Measurements from ENCODE around the gene UBASH3B. TPM values are rescaled to one million over a fixed set of nuclear protein-coding genes. Genes with fewer than 3 reads are reported as not detected.

Gene UBASH3B
- total RNA-seq, 1 donor, result 23.2 TPM

- no peak overlapping the region for H3K4me3 ChIP-seq (ENCODE audit: low read depth, low read length)
- DNase-seq (ENCODE audit: low read depth), result no peak
- no peak for TF ChIP-seq CTCF (IDR thresholded peaks at IDR 0.05; ENCODE audit: insufficient read depth, low read length)
Measured at GRCh38 chr11:122755941-122756340, 100.4 kb downstream of the UBASH3B start.

GRCh38 chr11:122756417-122756816 is 100.9 kb downstream of the UBASH3B start:
- no peak overlapping the region for H3K4me3 ChIP-seq (ENCODE audit: low read depth, low read length)
- no peak for DNase-seq (ENCODE audit: low read depth)
- TF ChIP-seq CTCF (IDR thresholded peaks at IDR 0.05; ENCODE audit: insufficient read depth, low read length), result no peak

GRCh38 chr11:122757201-122757600 is 101.7 kb downstream of the UBASH3B start:
- no peak for TF ChIP-seq CTCF (IDR thresholded peaks at IDR 0.05; ENCODE audit: insufficient read depth, low read length)
- no peak overlapping the region for H3K4me3 ChIP-seq (ENCODE audit: low read depth, low read length)
- DNase-seq (ENCODE audit: low read depth), result no peak

DNA sequence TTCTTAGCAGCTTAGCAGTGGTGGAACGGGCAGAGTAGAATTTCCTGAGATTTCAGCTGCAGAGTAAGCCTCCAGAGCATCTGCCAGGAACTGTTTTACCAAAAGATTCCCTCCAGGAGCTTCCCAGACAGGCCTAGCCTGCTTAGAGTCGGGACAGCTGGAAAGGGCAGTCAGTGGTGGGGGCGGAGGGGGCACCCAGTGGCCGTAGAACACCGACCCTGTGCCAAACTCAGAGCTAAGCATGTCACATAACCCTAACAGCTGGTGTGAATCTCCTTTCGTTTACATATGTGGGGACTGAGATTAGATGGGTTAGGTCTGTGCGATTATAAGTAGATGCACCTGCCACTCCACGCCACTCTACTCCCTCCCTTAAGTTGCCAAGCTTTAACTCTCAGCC is 102.8 kb downstream of the UBASH3B start:
- TF ChIP-seq CTCF (IDR thresholded peaks at IDR 0.05; ENCODE audit: insufficient read depth, low read length), result no peak
- DNase-seq (ENCODE audit: low read depth), result no peak
- H3K4me3 ChIP-seq (ENCODE audit: low read depth, low read length), result no peak overlapping the region

GRCh38 chr11:122758974-122759373 is 103.5 kb downstream of the UBASH3B start:
- DNase-seq (ENCODE audit: low read depth), result peak; percentile 66
- TF ChIP-seq CTCF (IDR thresholded peaks at IDR 0.05; ENCODE audit: insufficient read depth, low read length), result no peak
- H3K4me3 ChIP-seq (ENCODE audit: low read depth, low read length), result no peak overlapping the region

DNA sequence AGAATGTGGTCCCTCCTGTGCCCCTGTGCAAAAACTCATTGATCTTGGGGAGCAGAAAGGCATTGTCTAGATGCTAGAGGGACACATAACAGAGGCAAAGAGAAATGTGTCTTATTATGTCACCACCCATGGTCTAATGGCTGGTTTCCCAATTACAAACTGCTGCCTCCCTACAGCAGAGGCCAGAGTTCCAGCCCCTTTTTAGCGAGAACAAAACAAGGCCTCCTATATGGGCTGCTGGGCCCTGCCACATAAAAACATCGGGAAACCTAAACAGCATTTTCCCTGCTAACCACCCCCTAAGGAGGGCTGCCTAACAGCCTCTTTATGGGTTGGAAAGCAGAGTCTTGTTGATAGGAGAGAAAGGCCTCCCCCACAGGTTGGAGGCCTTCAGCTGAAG is 107.6 kb downstream of the UBASH3B start:
- no peak for TF ChIP-seq CTCF (IDR thresholded peaks at IDR 0.05; ENCODE audit: insufficient read depth, low read length)
- H3K4me3 ChIP-seq (ENCODE audit: low read depth, low read length), result no peak overlapping the region
- DNase-seq (ENCODE audit: low read depth), result no peak

DNA sequence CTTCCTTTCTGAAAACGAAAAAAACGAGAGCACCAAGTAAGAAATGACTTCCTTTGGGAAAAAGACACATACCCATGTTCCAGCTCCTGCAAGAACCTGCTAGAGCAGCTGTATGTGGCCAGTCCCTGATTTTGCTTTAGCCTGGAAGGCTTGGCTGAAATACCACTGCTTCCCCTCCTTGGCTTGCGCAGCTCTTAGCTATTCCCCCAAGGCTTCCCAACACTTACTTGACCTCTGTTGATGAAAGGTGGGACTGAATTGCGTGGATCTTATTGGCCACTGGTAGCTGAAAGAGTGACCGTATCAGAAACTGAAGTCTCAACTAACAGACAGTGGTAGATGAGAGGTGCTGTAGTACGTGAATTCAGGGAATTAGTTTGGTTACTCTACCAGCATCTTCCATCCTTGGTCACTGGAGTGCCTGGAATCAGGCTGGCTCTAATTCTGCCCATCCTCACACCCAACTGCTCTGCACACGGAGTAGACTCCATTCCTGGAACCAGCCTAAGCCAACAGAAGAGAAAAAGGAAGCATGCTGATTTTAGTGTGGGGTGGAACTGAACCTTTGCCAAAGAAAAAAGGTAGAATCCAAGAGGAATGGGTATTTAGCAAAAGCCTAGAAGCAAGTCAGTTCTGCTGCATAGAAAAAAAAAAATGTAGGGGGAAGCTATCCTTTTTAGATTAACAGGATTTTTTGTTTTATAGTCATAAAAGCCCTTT is 109.0 kb downstream of the UBASH3B start:
- TF ChIP-seq CTCF (IDR thresholded peaks at IDR 0.05; ENCODE audit: insufficient read depth, low read length), result no peak
- DNase-seq (ENCODE audit: low read depth), result no peak
- no peak overlapping the region for H3K4me3 ChIP-seq (ENCODE audit: low read depth, low read length)
